AG08395 (cell line): ENCODE results near the gene XPO6.

ENCODE experiments used
- DNase-seq: peaks from one replicate; pipeline ENCODE4 v3.0.0; 2012; ENCODE audit warnings: mixed read lengths, low spot score

The XPO6 gene

DNA sequence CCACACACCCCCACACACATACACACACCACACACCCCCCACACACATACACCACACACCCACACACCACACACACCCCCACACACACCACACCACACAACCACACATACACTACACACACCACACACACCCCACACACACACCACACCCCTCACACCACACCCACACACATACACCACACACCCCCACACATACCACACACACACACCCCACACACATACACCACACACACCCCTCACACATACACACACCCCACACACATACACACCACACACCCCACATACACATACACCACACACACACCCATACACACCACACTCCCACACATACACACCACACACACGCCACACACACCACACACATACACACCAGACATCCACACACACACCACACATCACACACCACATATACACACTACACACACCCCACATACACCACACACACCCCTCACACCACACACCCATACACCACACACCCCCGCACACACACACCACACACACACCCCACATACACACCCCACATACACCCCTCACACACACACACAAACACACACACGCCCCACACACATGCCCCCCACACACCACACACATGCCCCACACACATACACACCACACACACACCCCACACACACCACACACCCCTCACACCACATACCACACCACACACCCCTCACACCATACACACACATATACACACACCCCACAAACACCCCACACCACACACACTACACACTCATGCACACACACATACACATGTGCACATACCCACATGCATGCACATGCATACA, 122.4 kb downstream of the XPO6 start:
- no peak for DNase-seq

DNA sequence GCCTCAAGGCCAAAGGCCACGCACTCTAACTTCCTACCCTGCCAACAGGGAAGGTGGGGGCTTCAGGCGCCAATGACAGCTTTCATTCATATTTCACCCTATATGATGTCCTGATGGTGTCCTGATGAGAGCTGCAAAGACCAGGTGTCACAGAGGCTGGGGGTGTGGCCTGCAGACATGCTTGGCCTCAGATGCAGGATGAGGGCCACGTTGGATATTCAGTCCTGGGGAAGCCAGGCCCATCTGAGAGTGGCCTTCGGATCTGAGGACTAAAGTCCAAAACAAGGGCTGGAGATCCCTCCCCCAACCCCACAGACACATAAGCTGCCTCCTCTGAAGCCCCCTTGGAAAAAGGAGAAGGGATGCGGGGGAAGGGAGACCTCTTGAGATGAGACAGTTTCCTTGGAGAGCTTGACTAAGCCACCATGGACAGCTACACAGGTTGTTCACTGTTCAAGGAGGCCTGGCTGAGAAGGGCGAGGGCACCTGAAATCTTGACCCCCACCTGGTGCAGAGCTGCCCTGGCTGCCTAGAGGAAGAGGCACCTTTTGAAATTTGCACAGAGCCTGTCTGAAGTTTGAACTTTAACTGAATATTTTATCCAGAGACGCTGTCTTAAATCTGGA, 124.0 kb downstream of the XPO6 start:
- no peak for DNase-seq

- no peak for DNase-seq
These were observed 124.6 kb downstream of the XPO6 start for GRCh38 chr16:28087140-28087660.

GRCh38 chr16:28086186-28087139, 125.3 kb downstream of the XPO6 start:
- no peak for DNase-seq

DNA sequence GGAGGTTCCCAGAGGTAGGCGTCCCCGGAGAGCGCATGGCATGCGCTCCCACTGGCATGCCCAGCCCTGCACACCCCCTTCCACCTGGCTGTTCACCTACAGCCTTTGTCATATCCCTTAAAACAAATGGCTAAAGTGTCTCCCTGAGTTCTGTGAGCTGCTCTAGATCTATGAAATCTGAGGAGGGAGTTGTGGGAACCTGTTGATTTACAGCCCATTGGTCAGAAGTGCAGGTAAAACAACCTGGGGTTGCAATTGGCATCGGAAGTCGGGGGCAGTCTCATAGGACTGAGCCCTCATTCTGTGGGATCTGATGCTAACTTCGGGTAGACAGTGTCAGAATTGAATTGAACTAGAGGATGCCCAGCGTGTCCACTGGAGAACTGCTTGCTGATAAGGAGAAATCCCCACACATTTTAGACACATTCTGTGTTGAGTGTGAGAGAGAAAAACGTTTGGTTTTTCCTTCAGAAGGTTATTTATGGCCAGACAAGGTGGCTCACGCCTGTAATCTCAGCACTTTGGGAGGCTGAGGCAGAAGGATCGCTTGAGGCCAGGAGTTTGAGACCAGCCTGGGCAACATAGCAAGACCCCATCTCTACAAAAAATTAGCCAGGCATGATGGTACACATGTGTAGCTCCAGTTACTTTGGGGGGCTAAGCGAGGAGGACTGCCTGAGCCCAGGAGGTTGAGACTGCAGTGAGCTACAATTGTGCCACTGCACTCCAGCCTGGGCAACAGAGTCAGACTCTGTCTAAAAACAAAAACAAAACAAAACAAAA, 126.2 kb downstream of the XPO6 start:
- DNase-seq, result no peak

DNA sequence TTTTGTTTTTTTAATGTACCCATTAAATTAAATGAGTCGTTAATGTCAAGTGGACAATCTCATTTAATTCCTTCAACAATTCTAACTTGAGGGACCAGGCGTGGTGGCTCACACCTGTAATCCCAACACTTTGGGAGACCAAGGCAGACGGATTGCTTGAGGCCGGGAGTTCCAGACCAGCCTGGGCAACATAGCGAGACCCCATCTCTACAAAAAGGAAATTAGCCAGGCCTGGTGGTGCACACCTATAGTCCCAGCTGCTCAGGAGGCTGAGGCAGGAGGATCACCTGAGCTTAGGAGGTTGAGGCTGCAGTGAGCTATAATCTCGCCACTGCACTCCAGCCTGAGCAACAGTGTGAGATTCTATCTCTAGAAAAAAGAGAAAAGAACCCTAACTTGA, 127.6 kb downstream of the XPO6 start:
- DNase-seq, result no peak

DNA sequence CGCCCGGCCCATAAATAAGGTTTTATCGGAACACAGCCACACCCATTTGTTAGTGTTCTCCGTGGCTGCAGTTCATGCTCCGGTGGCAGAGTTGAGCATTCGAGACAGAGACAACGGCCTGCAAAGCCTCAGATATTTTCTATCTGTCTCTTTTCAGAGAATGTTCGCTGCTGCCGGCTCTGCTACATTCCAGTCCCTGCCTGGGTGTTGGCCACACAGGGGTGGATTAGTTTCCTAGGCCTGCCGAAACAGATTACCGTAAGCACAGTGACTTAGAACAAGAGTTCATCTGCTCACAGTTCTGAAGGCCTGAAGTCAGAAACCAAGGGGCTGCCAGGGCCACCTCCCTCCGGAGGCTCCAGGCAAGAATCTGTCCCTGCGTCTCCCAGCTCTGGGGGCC, 129.1 kb downstream of the XPO6 start:
- no peak for DNase-seq

- DNase-seq, result no peak
These were observed 130.3 kb downstream of the XPO6 start for GRCh38 chr16:28081391-28081968.

GRCh38 chr16:28078261-28078660, 133.5 kb downstream of the XPO6 start:
- no peak for DNase-seq

DNA sequence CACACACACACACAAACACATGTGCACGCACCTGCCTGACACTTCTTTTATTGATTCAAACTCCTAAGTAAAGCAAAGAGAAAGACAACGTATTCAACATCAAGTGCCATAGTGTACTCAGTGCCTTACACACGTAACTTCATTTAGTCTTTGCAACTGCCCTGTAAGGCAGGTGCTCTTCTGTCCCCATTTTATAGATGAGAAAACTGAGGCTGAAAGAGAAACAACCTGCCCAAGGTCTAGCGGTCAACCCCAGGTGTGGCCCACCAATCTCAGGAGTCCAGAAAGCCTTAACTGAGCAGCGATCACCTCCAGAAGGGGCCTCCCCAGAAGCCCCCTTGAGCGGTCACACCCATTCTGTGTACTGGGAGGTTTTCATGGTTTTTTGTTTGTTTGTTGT, 137.9 kb downstream of the XPO6 start:
- no peak for DNase-seq

- no peak for DNase-seq
These were observed 139.7 kb downstream of the XPO6 start for GRCh38 chr16:28072087-28072486.

- DNase-seq, result no peak
These were observed 141.6 kb downstream of the XPO6 start for GRCh38 chr16:28069971-28070794.

DNA sequence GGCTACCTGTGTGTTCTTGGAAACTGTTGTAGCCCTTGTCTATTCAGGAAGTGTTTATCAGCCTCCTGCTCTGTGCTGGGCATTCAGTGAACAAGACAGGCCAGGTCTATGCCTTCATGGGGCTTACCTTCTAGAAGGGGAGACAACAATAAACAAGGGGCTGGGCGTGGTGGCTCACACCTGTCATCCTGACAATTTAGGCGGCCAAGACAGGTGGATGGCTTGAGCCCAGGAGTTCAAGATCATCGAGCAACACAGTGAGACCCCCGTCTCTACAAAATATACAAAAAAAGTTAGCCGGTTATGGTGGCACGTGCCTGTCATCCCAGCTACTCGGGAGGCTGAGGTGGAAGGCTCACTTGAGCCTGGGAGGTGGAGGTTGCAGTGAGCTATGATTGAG, 142.8 kb downstream of the XPO6 start:
- DNase-seq, result no peak

DNA sequence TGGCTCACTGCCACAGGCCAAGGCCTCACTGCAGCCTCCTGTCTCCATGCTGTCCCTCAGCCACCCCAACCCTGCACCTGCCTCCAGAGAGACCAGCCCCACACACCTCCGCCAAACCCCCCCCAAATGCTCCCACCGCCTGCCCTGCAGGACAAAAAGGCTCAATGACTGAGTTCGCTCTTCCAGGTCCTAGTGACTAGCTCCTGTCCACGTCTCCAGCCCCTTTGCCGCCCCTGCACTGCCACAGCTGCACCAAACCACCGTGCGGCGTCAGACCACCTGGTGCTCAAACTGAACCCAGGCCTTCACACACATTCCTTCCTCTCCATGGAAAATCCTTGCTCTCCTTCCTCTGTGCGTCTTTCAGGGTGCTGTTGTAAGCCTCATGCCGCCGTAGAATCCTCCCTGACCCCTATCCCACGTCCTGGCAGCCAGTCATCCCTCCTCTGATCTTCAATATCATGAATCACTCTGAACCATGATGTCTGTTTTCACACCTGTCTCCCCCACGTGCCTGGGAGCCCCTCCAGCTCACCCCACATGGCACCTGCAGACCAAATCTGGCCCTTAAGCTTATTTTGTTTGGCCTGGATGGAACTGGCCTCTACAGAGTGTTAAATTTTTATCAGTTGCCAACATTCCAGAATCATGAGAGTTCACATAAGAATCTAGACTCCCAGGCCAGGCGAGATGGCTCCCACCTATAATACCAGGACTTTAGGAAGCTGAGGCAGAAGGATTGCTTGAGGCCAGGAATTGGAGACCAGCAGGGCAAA, 144.0 kb downstream of the XPO6 start:
- peak; percentile 61 for DNase-seq

- no peak for DNase-seq
These were observed 147.0 kb downstream of the XPO6 start for GRCh38 chr16:28064706-28065249.

DNA sequence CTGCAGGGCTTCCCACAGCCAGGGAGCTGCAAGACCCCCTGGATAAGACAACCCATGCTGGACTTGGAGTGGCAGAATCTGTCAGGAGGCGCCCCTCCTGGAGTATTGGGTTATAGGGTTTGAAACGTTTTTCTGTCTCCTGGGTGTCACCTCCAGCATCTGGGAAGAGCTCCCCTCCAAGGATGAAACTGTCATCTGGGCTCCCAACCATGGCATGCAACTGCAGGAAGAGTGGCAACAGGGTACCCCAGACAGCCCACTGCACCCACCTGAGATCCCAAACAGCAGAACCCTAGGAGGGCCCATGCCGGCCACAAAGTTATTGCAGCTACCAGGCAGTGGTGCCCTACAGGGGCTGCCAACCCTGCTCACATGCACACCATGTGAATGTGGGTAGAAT, 147.6 kb downstream of the XPO6 start:
- no peak for DNase-seq

DNA sequence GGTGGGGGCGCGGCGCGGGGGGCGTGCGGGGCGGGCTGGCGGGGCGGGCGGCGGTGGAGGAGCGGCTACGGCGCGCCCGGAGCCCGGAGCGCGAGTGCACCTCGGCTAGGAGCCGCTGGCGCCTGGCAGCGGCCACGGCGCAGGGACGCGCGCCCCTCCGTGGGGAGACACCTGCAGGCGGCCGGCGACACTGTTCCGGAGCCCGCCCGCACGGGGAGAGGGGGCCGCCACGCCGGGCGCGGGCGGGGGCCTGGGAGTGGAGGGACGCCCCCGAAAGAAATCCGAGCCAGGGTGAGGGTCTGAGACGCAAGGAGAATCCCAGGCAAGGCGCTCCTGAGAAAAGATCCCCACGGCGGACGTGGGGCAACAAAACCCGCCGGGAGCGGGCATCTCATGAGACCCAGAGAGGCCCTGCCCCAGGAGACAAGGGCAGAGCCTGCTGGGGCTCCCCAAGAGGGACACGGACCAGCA, 148.1 kb downstream of the XPO6 start, which contains the start of gene GSG1L:
Gene GSG1L, minus strand, starts transcription at position 124 of the 471 bp plus-strand sequence. CDS start 290 bp downstream, outside the sequence.
- DNase-seq, result no peak

DNA sequence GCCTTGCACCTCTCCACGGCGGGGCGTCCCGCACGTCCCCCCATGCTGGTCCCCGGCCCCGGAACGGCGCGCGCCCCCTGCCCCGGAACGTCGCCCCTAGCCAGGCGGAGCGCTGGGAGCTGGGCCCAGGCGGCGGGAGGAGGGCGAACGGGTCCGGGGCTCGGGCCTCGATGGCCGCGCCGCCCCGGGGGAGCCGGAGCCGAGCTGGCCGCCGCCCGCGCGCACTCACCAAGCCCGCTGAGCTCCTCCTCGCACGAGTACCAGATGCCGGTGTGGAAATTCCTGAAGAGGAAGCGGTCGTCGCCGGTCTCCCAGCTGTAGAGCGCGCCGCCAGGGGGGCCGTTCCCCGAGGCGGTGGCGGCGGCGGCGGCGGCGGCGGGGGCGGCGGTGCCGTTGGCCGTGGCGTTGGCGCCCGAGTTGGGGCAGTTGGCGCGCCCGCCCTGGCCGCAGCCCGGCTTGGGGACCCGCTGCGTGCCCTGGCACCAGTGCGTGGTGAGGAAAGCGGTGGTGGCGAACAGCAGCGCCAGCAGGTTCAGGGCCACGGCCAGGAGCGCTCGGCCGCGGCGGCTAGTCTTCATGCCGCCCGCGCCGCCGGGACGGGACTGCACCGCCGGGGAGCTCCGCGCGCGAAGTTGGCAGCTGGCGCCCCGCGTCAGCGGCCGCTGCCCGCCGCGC, 148.8 kb downstream of the XPO6 start:
- peak; percentile 39 for DNase-seq
